ENCODE measurements around the gene STPG3. TPM values are rescaled to one million over a fixed set of nuclear protein-coding genes. Genes with fewer than 3 reads are reported as not detected.

Gene STPG3
- total and polyA plus RNA-seq, 2 of the 13 experiments (the other 11 are each of a cell fraction or from before 2014, with no cell fraction given) = not detected

DNA sequence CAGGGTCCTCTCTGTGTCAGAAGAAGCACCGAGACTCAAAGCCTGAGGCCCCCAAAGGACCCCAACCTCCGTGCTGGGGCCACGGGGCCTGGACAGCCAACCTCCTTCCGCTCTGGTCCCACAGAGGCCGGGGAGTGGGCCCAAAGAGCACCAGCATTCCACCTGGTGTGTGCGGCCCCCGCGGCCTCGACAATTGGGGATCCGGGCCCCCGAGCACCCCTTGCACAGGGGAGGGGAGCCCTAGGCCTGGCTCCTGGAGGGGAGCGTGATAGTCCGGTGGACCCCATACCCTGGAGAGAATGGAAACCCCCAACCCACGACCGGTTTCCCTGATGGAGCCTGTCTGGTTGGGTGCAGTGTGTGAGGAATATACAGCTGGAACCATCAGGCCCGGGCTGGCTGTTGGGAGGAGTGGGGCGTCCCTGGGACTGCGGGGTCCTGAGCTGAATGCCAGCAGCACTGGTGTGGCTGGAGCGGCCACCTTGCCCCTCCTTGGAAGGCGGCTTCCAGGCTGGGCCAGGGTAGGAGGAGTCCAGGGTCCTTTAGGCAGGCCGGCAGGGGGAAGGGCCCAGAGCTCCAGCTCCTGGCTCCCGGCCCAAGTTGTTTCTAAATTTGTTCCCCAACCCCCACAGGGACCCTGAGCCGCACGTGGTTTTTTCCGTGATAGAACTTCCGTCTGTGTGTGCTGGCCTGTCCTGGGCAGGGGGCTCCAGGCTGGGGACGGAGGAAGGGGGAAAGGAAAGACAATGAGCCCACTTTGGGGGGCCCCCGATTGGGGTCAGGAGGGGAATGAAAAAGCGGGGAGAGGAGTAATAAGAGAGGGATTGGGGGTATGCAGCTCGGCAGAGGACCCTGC is 25.6 kb downstream of the STPG3 start (continued):
- TF ChIP-seq ZBTB10 (CRISPR knock-in tag; IDR thresholded peaks at IDR 0.05; ENCODE audit: borderline replicate concordance) (peak; percentile 74; the same call in 1 of the 2 replicates), SP5 (CRISPR knock-in tag; IDR thresholded peaks at IDR 0.05; ENCODE audit: borderline replicate concordance, low read depth) (peak; percentile 33), ZC3H13 (CRISPR knock-in tag; IDR thresholded peaks at IDR 0.05) (peak; percentile 68; the same call in 1 of the 2 replicates), ZNF18 (CRISPR knock-in tag; IDR thresholded peaks at IDR 0.05; ENCODE audit: insufficient replicate concordance) (no peak), ZNF333 (CRISPR knock-in tag; IDR thresholded peaks at IDR 0.05; ENCODE audit: borderline replicate concordance) (0 out of 2 replicates have a peak, but pooled peaks have one; percentile 31), ZNF720 (CRISPR knock-in tag; IDR thresholded peaks at IDR 0.05) (0 out of 2 replicates have a peak, but pooled peaks have one; percentile 43), ZNF383 (CRISPR knock-in tag; IDR thresholded peaks at IDR 0.05; ENCODE audit: borderline replicate concordance) (no peak), ZNF224 (CRISPR knock-in tag; IDR thresholded peaks at IDR 0.05) (no peak), ZNF274 (CRISPR knock-in tag; IDR thresholded peaks at IDR 0.05) (0 out of 2 replicates have a peak, but pooled peaks have one; percentile 9), ZBTB4 (CRISPR knock-in tag; IDR thresholded peaks at IDR 0.05; ENCODE audit: borderline replicate concordance) (peak; percentile 61; the same call in 1 of the 2 replicates), FOXM1 (CRISPR knock-in tag; IDR thresholded peaks at IDR 0.05) (no peak)
- TF ChIP-seq, protein P1, sequence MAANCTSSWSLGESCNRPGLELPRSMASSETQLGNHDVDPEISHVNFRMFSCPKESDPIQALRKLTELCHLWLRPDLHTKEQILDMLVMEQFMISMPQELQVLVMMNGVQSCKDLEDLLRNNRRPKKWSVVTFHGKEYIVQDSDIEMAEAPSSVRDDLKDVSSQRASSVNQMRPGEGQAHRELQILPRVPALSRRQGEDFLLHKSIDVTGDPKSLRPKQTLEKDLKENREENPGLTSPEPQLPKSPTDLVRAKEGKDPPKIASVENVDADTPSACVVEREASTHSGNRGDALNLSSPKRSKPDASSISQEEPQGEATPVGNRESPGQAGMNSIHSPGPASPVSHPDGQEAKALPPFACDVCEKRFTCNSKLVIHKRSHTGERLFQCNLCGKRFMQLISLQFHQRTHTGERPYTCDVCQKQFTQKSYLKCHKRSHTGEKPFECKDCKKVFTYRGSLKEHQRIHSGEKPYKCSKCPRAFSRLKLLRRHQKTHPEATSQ (CRISPR knock-in tag; IDR thresholded peaks at IDR 0.05; ENCODE audit: borderline replicate concordance) = no peak
- TF ChIP-seq, protein P2, sequence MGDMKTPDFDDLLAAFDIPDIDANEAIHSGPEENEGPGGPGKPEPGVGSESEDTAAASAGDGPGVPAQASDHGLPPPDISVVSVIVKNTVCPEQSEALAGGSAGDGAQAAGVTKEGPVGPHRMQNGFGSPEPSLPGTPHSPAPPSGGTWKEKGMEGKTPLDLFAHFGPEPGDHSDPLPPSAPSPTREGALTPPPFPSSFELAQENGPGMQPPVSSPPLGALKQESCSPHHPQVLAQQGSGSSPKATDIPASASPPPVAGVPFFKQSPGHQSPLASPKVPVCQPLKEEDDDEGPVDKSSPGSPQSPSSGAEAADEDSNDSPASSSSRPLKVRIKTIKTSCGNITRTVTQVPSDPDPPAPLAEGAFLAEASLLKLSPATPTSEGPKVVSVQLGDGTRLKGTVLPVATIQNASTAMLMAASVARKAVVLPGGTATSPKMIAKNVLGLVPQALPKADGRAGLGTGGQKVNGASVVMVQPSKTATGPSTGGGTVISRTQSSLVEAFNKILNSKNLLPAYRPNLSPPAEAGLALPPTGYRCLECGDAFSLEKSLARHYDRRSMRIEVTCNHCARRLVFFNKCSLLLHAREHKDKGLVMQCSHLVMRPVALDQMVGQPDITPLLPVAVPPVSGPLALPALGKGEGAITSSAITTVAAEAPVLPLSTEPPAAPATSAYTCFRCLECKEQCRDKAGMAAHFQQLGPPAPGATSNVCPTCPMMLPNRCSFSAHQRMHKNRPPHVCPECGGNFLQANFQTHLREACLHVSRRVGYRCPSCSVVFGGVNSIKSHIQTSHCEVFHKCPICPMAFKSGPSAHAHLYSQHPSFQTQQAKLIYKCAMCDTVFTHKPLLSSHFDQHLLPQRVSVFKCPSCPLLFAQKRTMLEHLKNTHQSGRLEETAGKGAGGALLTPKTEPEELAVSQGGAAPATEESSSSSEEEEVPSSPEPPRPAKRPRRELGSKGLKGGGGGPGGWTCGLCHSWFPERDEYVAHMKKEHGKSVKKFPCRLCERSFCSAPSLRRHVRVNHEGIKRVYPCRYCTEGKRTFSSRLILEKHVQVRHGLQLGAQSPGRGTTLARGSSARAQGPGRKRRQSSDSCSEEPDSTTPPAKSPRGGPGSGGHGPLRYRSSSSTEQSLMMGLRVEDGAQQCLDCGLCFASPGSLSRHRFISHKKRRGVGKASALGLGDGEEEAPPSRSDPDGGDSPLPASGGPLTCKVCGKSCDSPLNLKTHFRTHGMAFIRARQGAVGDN (CRISPR knock-in tag; IDR thresholded peaks at IDR 0.05) = peak; percentile 5

Measured in HepG2 (cell line).